IPS-NIHi7 (cell line): ENCODE measurements around the gene GARRE1.
"Not testable (repeated sequence)": the region's sequence is repeated elsewhere in the genome, so short reads cannot be mapped to it uniquely, and the experiment has no call there.

Experiments used
- DNase-seq: peaks from one replicate; pipeline ENCODE4 v3.0.0; 2012; ENCODE audit warnings: mixed read lengths; ENCODE audit errors: extremely low spot score

Gene GARRE1

DNA sequence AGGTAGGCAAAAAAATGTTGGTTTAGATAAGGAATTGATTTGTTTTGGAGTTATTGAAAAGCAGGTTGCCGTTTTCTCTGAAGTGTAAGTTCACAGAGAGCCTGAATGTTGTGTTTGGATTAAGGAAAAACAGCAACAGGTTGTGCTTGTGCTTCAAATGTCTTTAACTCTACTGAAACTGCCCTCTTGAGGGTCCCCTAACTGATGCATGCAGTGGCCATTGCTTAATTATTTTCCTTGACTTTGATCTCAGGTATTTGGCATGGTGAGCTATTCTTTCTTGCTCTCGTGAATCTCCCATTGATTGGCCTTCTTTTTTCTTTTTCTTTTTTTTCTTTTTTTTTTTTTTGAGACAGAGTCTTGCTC lies 3.2 kb downstream of the GARRE1 start:
- DNase-seq, result no peak

DNA sequence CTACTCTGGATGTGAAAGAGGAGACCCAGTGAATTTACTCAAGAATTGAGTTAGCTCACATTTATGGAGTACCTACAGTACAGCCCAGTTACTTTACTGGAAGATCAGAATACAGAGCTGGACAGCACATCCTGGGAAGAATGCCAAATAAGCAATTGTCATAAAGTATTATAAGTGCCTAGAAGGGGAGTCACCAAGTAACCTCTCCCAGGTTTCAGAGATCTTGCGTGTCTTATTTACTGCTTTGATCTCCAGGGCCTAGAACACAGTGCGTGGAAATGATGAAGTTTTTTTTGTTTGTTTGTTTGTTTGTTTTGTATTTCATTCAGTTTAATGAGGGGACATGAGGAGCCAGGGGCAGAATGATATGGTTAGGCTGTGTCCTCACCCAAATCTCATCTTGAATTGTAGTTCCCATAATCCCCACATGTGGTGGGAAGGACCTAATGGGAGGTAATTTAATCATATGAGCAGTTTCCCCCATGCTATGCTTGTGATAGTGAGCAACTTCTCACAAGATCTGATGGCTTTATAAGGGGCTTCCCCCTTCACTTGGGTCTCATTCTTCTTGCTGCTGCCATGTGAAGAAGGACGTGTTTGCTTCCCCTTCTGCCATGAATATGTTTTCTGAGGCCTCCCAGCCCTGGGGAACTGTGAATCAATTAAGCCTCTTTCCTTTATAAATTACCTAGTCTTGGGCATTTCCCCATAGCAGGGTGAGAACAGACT lies 5.2 kb downstream of the GARRE1 start:
- no peak for DNase-seq

- DNase-seq, result peak; percentile 42
These were observed 6.4 kb downstream of the GARRE1 start for GRCh38 chr19:34260771-34261173.

- no peak for DNase-seq
These were observed 7.2 kb downstream of the GARRE1 start for GRCh38 chr19:34261334-34262109.

- no peak for DNase-seq
These were observed 9.4 kb downstream of the GARRE1 start for GRCh38 chr19:34263745-34264237.

- peak; percentile 48 for DNase-seq
These were observed 10.9 kb downstream of the GARRE1 start for GRCh38 chr19:34265221-34265650.

DNA sequence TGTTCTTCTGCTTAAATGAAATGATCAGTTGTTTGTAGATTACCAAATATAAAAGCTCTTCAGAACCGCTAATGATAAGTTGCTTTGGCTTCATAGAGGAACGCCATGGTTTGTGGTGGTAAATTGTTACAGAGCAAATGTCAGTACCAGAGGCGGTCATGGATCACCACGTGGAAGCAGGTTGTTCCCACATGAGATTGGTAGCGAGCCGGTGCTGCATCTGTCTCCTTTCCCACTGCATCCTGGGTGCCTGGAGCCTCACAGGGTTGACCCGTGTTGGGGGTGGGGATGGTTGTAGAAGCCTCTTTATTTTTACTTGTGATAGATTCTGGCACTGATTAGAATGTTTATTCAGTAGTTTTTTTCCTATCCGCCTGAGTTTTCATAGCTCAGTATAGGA lies 14.7 kb downstream of the GARRE1 start:
- no peak for DNase-seq

GRCh38 chr19:34269489-34269888 lies 15.1 kb downstream of the GARRE1 start:
- no peak for DNase-seq

- peak; percentile 36 for DNase-seq
These were observed 15.7 kb downstream of the GARRE1 start for GRCh38 chr19:34269968-34270621.

DNA sequence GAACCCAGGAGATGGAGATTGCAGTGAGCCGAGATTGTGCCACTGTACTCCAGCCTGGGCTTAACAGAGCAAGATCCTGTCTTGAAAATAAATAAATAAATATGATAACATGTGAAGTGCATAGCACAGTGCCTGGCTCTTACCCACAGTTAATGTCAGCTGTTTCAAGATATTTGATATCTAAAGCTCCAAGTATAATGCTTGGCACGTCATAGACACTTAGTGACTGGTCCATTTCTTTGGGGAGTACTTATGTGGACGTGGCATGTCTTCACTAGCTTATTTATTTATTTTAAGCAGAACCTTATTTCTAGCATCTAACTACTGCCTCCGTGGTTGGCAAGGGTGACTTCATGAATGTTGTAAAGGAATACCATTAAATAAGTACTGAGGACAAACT lies 18.8 kb downstream of the GARRE1 start:
- DNase-seq, result no peak

DNA sequence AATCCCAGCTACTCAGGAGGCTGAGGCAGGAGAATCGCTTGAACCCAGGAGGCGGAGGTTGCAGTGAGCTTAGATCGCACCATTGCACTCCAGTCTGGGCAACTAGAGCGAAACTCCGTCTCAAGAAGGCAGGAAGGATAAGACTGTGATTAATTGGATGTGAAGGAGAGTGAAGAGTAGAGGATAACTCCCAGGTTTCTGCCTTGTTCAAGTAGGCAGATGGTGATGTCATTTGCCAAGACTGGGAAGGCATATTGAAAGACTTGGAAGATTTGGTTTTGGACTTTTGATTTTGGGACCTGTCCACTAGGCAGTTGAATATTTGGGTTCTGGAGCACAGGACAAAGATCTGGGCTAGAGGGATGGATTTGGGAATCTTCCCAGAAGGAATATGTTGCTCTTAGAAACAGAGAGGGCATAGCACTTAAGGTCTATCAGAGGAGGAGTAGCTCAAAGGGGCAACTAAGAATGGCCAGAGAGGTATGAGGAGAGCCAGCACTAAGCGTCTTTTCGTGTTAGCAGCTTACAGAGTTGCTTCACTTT lies 20.0 kb downstream of the GARRE1 start:
- DNase-seq, result peak; percentile 28

- no peak for DNase-seq
These were observed 20.7 kb downstream of the GARRE1 start for GRCh38 chr19:34274827-34275625.

DNA sequence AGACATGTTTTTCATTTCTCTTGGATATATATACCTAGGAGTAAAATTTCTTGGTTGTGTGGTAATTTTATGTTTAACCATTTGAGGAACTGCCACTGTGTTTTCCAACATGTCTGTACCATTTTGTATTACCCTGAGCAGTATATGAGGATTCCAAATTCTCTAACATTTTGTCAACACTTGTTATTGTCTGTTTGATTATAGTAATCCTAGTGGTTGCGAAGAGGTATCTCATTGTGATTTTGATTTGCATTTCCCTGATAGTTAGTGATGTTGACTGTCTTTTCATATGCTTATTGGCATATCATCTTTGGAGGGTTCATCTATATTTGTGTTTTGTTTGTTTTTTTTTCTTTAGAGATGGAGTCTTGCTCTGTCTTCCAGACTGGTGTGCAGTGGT lies 21.4 kb downstream of the GARRE1 start:
- DNase-seq, result no peak

- no peak for DNase-seq
These were observed 22.3 kb downstream of the GARRE1 start for GRCh38 chr19:34276614-34277013.

- no peak for DNase-seq
These were observed 22.9 kb downstream of the GARRE1 start for GRCh38 chr19:34277244-34277643.

DNA sequence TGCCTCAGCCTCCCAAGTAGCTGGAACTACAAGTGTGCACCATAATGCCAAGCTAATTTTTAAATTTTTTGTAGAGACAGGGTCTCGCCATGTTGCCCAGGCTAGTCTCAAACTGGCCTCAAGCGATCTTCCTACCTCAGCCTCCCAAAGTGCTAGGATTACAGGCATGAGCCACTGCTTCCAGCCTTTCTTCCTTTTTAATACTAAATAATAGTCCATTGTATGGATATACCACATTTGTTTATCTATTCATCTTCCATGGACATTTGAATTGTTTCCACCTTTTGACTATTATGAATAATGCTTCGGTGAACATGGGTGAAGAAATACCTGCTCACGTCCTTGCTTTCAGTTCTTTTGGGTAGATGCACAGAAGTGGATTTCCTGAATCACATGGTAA lies 24.4 kb downstream of the GARRE1 start:
- DNase-seq, result no peak

DNA sequence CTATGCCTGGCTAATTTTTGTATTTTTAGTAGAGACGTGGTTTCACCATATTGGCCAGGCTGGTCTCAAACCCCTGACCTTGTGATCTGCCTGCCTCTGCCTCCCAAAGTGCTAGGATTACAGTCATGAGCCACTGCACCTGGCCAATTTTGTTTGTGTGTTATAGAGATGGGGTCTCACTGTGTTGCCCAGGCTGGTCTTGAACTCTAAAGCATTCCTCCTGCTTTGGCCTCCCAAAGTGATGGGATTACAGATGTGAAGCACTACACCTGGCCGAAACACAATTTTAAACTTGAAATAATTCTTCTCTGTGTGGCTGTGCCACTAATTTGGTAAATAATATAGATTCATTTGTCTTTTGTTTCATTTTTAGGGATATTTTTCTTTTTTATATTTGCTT lies 27.1 kb downstream of the GARRE1 start:
- DNase-seq, result not testable (repeated sequence)

DNA sequence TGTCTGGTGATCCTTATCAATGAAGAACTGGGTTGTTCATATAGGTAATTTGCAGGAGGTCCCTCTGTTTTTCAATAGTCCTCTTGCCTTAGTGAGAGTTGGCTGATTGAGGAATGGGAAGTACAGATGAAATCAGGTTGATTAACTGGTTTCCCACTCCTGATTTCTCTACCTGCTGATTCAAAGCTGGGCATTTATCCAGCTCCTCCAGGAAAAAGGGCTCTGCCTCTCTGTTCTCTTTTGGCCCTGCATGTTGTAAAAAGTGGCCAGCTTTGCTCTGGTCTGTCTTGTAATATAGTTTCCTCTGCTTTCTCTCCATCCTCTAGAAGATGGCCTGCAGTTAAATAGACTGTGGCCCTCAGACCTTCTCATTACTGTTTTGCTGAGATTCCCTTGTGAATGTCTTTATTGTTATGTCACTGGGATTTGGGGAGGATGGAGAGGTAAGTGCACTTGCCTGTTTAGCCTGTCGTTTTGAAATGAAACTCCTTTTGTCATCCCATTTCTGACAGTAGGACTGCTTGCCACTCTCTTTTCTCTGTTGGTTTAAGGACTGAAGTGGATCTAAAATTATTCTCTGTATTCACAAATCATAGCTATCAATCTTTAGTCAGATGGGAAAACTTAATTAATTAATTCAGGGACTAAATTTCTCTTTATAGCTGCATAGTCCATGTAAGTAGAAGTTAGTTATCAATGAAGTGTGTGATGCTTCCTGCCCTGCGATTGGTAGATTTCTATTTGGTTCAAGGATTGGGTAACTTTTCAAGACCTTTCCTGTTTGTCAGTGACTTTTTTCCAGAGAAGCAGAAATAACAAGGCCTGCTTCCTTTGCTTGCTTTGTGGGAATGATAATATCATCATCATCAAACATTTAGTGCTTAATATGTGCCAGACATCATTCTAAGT lies 28.5 kb downstream of the GARRE1 start:
- no peak for DNase-seq

- DNase-seq, result no peak
These were observed 30.2 kb downstream of the GARRE1 start for GRCh38 chr19:34284505-34284904.

DNA sequence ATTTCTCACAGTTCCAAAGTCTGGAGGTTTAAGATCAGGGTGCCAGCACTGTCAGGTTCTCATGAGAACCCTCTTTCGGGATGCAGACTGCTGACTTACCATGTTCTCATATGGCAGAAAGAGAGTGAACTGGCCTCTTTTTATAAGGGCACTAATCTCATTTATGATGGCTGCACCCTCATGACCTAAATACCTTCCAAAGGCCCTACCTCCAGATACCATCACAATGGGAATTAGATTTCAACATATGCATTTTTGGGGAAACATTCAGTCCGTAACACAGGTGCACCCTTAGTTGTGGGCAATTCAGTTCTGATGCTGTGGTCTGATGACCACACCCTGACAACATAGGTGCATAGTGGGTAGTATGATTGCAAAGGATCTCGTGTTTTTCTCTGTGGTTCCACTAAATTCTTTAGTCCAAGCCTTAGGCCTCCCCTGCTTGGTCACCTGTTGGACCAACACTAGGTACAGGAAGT lies 33.3 kb downstream of the GARRE1 start:
- DNase-seq, result no peak
